ENCODE measurements around the gene CORO2B.

Gene CORO2B

DNA sequence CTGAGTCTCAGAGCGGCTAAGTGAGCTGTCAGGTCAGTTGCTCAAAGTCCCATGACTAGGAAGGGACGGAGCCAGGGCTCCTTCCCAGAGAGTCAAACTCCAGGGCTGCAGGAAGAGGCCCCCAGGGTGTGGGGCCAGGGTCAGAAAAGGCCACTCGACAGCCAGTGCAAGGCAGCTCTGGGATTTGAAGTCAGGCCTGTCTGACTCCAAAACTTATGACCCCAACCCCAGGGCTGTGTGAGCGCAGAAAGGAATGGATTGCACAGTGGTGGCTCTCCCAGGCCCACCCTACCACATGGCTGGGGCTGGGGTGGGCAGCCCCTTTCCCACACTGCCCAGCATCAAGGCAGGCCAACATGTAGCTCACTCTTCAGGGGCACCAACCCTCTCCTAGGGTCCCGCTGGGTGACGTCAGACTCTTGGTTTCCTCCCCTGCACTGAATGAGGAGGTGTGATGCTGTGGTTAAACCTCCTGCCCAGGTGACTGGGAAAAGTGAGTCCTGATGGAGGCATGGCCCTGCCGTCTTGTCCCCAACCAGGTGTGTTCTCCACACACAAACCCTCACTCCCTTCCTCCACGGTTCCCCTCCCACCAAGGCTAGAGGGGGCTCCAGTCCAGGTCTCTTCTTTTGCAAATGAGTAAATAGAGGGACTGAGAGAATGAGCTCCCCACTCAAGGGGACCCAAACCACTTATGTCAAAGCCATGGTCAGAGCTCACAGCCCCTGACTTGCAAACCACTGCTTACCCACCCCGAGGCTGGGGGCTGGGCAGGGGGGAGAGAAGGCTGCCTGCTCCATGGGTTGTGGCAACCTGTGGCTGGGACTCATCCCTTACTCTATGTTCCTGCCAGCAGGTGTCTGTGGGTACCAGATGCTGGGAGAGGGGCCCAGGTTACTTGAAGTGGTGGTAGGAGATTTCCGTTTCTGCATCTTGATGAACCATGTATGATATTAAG lies 23.8 kb upstream of the CORO2B start:
- DNase-seq = no peak

- no peak for DNase-seq
Measured at GRCh38 chr15:68555679-68556037, 23.1 kb upstream of the CORO2B start.

- no peak for DNase-seq
Measured at GRCh38 chr15:68556139-68556990, 22.4 kb upstream of the CORO2B start.

- no peak for DNase-seq
Measured at GRCh38 chr15:68557469-68558317, 21.1 kb upstream of the CORO2B start.

GRCh38 chr15:68558318-68559305 lies 20.2 kb upstream of the CORO2B start:
- DNase-seq = no peak

GRCh38 chr15:68559345-68560310 lies 19.2 kb upstream of the CORO2B start:
- peak; percentile 73 to 79 for DNase-seq

- no peak for DNase-seq
Measured at GRCh38 chr15:68560501-68561113, 18.2 kb upstream of the CORO2B start.

- no peak for DNase-seq
Measured at GRCh38 chr15:68561171-68561900, 17.5 kb upstream of the CORO2B start.

DNA sequence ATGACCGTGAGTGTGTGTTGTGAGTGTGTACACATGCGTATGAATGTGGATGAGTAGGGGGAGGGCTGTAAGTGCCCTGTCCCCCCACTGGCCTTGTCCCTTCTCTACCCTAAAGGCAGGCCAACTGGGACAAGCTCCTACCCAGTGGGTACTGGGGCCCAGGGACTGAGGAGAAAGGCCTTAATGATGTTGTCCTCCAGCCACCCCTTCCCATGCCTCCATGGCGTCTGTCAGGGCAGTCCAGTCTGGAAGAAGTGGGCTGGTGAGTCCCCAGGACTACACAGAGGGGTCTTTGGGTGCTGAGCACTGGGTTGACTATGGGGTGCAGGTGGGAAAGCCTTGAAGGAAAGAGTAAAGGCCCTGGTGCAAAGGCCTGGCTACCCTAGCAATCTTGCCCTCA lies 16.9 kb upstream of the CORO2B start:
- DNase-seq = no peak

DNA sequence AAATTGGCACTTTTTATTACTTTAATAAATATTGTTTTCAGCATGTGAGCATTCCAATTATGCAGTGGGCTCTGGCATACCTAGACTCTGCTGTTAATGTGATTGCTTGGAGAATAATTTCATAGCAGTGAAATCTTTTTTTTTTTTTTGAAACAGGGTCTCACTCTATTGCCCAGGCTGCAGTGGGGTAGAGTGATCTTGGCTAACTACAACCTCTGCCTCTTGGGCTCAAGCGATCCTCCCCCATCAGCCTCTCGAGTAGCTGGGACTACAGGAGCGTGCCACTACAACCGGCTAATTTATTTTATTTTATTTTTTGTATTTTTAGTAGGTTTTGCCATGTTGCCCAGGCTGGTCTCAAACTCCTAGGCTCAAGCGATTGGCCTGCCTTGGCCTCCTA lies 14.6 kb upstream of the CORO2B start:
- DNase-seq = no peak

GRCh38 chr15:68565234-68565633 lies 13.6 kb upstream of the CORO2B start:
- no peak for DNase-seq

DNA sequence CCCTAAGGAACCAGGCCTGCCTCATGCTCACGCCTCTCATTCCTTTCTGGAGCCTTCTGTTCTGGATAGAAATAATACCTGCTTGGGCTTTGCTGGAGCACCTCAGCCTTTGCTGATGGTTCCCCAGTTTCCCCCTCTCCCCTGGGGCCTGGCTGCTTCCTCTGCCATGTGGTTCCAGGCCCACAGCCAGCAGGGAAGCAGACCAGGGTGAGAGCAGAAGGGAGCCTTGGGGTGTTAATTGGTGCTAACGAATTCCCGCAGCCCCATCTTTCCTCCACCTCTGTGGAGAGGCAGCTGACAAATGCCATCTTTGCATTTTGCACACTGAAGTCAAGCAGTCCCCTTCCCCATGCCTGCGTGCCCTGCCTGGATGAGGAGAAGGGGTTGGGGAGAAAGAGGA lies 13.1 kb upstream of the CORO2B start:
- DNase-seq = no peak

DNA sequence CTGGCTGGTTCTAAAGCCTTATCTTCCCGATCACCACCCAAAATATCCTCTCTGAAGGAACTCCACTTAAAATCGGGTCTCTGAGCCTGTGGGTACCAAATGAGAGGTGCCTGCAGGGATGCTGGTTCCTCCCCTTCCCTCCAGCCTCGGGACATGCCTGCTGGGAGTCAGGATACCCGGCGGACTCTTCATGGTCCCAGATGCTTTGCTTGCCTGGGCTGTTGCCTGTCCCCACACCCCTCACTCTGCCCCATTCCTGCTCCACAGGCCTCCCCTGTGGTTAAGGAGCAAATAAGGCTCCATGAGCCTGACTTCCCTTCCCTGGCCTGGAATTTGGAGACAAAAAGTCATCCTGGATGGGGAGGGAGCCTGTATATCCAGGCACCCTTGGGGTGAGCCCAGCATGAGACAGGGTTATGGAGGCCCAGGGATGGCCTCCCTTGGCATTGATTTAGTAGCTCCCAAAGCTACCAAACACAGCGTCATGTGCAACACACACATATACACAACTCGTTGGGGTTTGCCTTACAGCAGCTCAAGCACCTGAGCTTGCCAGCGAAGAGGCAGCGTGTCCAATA lies 12.3 kb upstream of the CORO2B start:
- no peak for DNase-seq

GRCh38 chr15:68567345-68567744 lies 11.4 kb upstream of the CORO2B start:
- no peak for DNase-seq

DNA sequence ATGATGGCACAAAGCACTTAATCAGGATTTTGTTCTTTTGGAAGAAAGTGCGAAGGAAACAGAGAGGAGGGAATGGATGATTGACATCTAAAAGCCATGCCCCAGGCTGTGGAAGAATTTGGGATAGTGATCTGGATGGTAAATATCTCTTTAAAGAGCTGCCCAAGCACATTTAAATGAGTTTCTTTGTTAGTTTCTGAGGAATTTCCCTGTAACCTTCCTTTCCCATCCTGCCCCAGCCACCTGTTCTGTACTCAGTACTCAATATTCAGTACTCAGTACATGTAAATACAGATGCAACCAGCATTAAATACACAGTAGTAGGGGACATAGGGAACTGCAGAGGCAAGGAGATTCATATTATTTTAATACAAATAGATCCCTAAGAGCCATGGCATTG lies 7.8 kb upstream of the CORO2B start:
- DNase-seq = no peak

DNA sequence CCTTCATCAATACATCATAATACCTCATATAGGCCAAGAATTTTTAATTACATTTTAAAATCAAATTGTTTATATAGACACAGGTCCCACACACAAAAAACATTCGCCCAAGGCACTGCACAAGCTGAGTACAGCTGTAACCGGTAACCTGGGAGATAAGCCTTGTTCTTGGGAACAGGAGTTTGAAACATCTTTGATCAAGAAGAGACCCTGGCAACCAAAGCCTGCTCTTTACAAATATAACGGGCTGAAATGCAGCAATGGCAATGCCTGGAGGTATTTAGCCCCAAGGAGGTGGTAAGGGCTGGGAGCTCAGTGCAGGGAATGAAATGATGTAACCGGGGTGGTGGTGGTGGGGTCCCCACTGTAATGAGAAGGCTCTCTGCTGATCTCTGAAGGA lies 7.2 kb upstream of the CORO2B start:
- DNase-seq = no peak

DNA sequence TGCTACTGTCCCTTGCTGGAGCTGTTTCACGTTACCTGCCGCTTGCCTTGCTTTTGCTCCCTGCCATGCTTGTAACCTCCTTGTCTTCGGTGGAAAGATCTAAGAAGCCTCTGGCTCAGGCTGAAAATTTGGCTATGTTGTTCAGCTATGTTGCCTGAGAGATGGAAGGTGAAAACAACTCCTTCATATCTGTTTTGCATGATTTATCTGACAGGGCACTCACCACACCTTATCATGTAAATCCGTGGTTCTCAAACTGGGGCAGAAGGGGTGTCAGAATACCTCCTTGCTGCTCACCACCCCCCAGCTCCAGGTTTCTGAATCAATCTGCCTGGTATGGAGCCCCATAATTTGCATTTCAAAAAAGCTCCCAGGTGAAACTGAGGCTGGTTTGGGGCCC lies 6.5 kb upstream of the CORO2B start:
- DNase-seq = no peak

GRCh38 chr15:68572921-68573320 lies 5.9 kb upstream of the CORO2B start:
- DNase-seq = no peak

- no peak for DNase-seq
Measured at GRCh38 chr15:68574046-68574445, 4.7 kb upstream of the CORO2B start.
